ENCODE measurements around the gene ZNF217. TPM values are rescaled to one million over a fixed set of nuclear protein-coding genes. Genes with fewer than 3 reads are reported as not detected.
"Not testable (repeated sequence)": the region's sequence is repeated elsewhere in the genome, so short reads cannot be mapped to it uniquely, and the experiment has no call there.

ZNF217 gene
- total RNA-seq, 1 experiment from 2014 or later = 27.0 TPM

- Histone ChIP-seq H3K36me3 (ENCODE audit: insufficient read depth, low read length, poor library complexity, severe bottlenecking) (no peaks in the 10 kb centered on the region), H3K27ac (ENCODE audit: low read depth, low read length, poor library complexity, severe bottlenecking) (peak overlapping the region; percentile 52), H3K9me3 (ENCODE audit: low read depth, low read length, poor library complexity, severe bottlenecking) (no peaks in the 10 kb centered on the region), H3K4me1 (ENCODE audit: insufficient read depth, low read length, poor library complexity, severe bottlenecking) (peaks cover 46% of the 10 kb centered on the region), H3K4me3 (ENCODE audit: low read depth, low read length, poor library complexity, severe bottlenecking) (no peak overlapping the region), H3K27me3 (replicated peaks; ENCODE audit: insufficient read depth, low read depth, low read length, poor library complexity) (no peaks in the 10 kb centered on the region)
- POLR2A ChIA-PET (ENCODE audit: low non-redundant PET) = no interaction called here
- no peak for DNase-seq (ENCODE audit: low spot score)
- intact Hi-C loops (cut with micrococcal nuclease; ENCODE audit: unreplicated experiment) = no loop called here
- BruUV-seq (replicated peaks) = no TSS peak
- no peak for TF ChIP-seq CTCF (conservative IDR thresholded peaks at IDR 0.05; ENCODE audit: low read depth, low read length)
- no peak for TF ChIP-seq EZH2 (IDR thresholded peaks at IDR 0.05; ENCODE audit: borderline replicate concordance, low read depth, low read length, poor library complexity, severe bottlenecking)
- CTCF ChIA-PET = no interaction called here
Measured at GRCh38 chr20:53613748-53614147, 20.1 kb upstream of the ZNF217 start.

GRCh38 chr20:53612289-53612688 is 18.6 kb upstream of the ZNF217 start:
- BruUV-seq (replicated peaks); H3K9me3 ChIP-seq (ENCODE audit: low read depth, low read length, poor library complexity, severe bottlenecking); H3K36me3 ChIP-seq (ENCODE audit: insufficient read depth, low read length, poor library complexity, severe bottlenecking); CTCF ChIA-PET; POLR2A ChIA-PET (ENCODE audit: low non-redundant PET); intact Hi-C loops (cut with micrococcal nuclease; ENCODE audit: unreplicated experiment); H3K4me3 ChIP-seq (ENCODE audit: low read depth, low read length, poor library complexity, severe bottlenecking); H3K27me3 ChIP-seq (replicated peaks; ENCODE audit: insufficient read depth, low read depth, low read length, poor library complexity); DNase-seq (ENCODE audit: low spot score): not testable (repeated sequence)
- Histone ChIP-seq H3K4me1 (ENCODE audit: insufficient read depth, low read length, poor library complexity, severe bottlenecking) (peaks cover 52% of the 10 kb centered on the region), H3K27ac (ENCODE audit: low read depth, low read length, poor library complexity, severe bottlenecking) (peak overlapping the region; percentile 39)

GRCh38 chr20:53611449-53611894 is 17.8 kb upstream of the ZNF217 start:
- H3K4me1 ChIP-seq (ENCODE audit: insufficient read depth, low read length, poor library complexity, severe bottlenecking) = peaks cover 52% of the 10 kb centered on the region
- no peaks in the 10 kb centered on the region for H3K36me3 ChIP-seq (ENCODE audit: insufficient read depth, low read length, poor library complexity, severe bottlenecking)
- H3K4me3 ChIP-seq (ENCODE audit: low read depth, low read length, poor library complexity, severe bottlenecking) = no peak overlapping the region
- ChIA-PET CTCF (no interaction called here), POLR2A (ENCODE audit: low non-redundant PET) (interaction anchor here (0.5 to 0.8 kb wide), 3 partner anchors 11 to 451 kb away, joined by 3 to 15 read pairs (median 4); no protein-coding TSS in a partner anchor)
- DNase-seq (ENCODE audit: low spot score) = peak; percentile 87
- BruUV-seq (replicated peaks) = no TSS peak
- no peaks in the 10 kb centered on the region for H3K27me3 ChIP-seq (replicated peaks; ENCODE audit: insufficient read depth, low read depth, low read length, poor library complexity)
- peak overlapping the region; percentile 39 for H3K27ac ChIP-seq (ENCODE audit: low read depth, low read length, poor library complexity, severe bottlenecking)
- H3K9me3 ChIP-seq (ENCODE audit: low read depth, low read length, poor library complexity, severe bottlenecking) = no peaks in the 10 kb centered on the region
- intact Hi-C loops (cut with micrococcal nuclease; ENCODE audit: unreplicated experiment) = no loop called here
- TF ChIP-seq EZH2 (IDR thresholded peaks at IDR 0.05; ENCODE audit: borderline replicate concordance, low read depth, low read length, poor library complexity, severe bottlenecking) (no peak), CTCF (conservative IDR thresholded peaks at IDR 0.05; ENCODE audit: low read depth, low read length) (no peak)

All from A673 (cell line).